ENCODE measurements around the gene BTBD3.

BTBD3 gene

DNA sequence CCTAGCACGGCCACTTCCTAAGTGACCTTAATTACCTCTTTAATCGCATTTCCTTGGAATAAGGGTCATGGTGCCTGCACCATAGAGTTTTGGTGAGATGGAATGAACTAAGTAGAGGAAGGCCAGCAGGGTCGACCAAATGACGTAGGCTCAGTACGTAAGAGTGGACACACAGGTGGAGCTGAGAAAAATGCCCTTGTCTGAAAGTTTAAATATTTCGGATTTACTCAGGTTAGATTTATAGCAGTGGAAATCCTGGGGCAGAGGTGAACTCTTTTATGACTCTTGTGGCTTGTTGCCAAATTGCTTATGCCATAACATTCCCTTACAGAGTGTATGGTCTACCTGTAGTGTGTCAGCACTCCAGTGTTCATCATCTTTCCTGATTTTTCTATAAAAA, 23.6 kb upstream of the BTBD3 start:
- Histone ChIP-seq H3K4me1 (ENCODE audit: insufficient read depth, low read length) (peaks cover 28% of the 10 kb centered on the region; the same call in 1 of the 2 replicates), H3K9me3 (ENCODE audit: insufficient read depth, low read depth, low read length) (no peaks in the 10 kb centered on the region), H3K27ac (ENCODE audit: low read length) (no peak overlapping the region), H3K36me3 (ENCODE audit: insufficient read depth, low read depth, low read length) (no peaks in the 10 kb centered on the region), H3K9ac (ENCODE audit: low read depth, low read length) (no peak overlapping the region), H3K27me3 (ENCODE audit: insufficient read depth, low read length) (peaks cover 11% of the 10 kb centered on the region), H3K4me3 (ENCODE audit: low read length) (no peak overlapping the region)

DNA sequence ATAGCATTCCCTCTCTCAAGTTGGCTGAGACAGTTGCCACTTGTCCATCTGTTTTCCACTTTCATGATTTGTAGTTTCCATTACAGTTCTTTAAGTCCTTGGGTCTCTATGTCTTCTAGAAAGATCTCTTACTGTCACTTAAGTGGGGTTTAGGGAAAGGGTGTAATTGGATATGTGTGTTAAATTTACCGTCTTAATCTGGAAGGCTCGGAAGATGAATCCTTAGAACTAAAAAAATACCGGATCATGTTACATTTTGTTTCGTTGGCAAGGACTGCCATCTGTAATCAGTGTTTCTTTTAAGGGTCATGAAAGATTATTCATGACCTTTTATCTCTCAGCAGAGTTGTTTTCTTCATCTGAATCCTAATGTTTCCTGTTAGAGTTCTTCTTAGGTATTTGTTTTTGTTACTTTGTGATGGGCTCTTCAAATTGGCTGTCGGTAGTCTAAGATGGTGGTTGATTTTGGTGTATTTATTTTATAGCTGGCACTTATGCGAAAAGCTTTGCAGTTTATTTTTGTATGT, 21.8 kb upstream of the BTBD3 start:
- no peaks in the 10 kb centered on the region; the same call in 1 of the 2 replicates for H3K36me3 ChIP-seq (ENCODE audit: insufficient read depth, low read depth, low read length)
- no peaks in the 10 kb centered on the region for H3K27me3 ChIP-seq (ENCODE audit: insufficient read depth, low read length)
- no peak overlapping the region for H3K9ac ChIP-seq (ENCODE audit: low read depth, low read length)
- H3K27ac ChIP-seq (ENCODE audit: low read length) = peak overlapping the region; percentile 5
- H3K4me1 ChIP-seq (ENCODE audit: insufficient read depth, low read length) = peaks cover 28% of the 10 kb centered on the region; the same call in 1 of the 2 replicates
- no peaks in the 10 kb centered on the region for H3K9me3 ChIP-seq (ENCODE audit: insufficient read depth, low read depth, low read length)
- H3K4me3 ChIP-seq (ENCODE audit: low read length) = no peak overlapping the region; the same call in 1 of the 2 replicates

DNA sequence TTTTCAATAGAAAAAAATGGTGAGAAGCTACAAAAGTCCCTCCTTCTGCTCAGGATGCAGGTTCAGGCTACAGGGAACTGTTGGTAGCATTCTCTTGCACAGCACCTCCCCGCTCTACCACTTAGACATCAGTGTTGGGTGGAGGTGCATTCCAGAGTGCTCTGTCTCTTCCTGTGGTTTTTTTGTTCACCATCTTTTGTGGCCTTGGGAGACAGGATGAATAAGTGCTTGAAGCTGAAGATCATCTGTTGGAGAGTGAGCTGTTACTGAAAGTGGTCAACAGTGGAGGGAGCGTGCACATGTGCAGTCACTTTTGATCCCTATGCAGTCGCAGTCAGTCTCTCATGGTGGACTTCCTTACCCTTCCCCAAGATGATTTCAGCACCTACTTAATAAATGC, 16.6 kb upstream of the BTBD3 start:
- no peak overlapping the region for H3K27ac ChIP-seq (ENCODE audit: low read length)
- no peak overlapping the region for H3K4me3 ChIP-seq (ENCODE audit: low read length)
- H3K9ac ChIP-seq (ENCODE audit: low read depth, low read length) = no peak overlapping the region
- no peaks in the 10 kb centered on the region; the same call in 1 of the 2 replicates for H3K36me3 ChIP-seq (ENCODE audit: insufficient read depth, low read depth, low read length)
- H3K27me3 ChIP-seq (ENCODE audit: insufficient read depth, low read length) = no peaks in the 10 kb centered on the region
- H3K9me3 ChIP-seq (ENCODE audit: insufficient read depth, low read depth, low read length) = no peaks in the 10 kb centered on the region
- H3K4me1 ChIP-seq (ENCODE audit: insufficient read depth, low read length) = peaks cover 8% of the 10 kb centered on the region; the same call in 1 of the 2 replicates

DNA sequence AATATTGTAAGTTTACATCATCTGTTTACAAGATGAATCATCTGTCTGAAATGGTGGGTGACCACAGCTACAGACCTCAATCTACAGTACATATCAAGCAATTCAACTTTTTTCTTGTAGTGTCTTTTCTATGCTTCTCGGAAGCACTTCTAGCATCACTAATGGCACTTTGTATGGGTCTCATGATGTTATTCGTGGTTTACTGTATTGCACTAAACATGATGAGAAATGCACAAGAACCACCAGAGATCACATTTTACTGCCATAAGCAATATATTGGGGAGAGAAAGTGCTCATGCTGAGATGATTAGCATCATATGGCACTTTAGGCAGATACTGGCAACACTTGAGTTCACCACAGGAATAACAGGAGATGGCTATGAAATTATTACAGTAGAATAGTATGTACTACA, 15.4 kb upstream of the BTBD3 start:
- Histone ChIP-seq H3K36me3 (ENCODE audit: insufficient read depth, low read depth, low read length) (no peaks in the 10 kb centered on the region; the same call in 1 of the 2 replicates), H3K4me1 (ENCODE audit: insufficient read depth, low read length) (peaks cover 8% of the 10 kb centered on the region; the same call in 1 of the 2 replicates), H3K9ac (ENCODE audit: low read depth, low read length) (no peak overlapping the region), H3K27ac (ENCODE audit: low read length) (no peak overlapping the region), H3K4me3 (ENCODE audit: low read length) (no peak overlapping the region), H3K9me3 (ENCODE audit: insufficient read depth, low read depth, low read length) (no peaks in the 10 kb centered on the region), H3K27me3 (ENCODE audit: insufficient read depth, low read length) (no peaks in the 10 kb centered on the region)

DNA sequence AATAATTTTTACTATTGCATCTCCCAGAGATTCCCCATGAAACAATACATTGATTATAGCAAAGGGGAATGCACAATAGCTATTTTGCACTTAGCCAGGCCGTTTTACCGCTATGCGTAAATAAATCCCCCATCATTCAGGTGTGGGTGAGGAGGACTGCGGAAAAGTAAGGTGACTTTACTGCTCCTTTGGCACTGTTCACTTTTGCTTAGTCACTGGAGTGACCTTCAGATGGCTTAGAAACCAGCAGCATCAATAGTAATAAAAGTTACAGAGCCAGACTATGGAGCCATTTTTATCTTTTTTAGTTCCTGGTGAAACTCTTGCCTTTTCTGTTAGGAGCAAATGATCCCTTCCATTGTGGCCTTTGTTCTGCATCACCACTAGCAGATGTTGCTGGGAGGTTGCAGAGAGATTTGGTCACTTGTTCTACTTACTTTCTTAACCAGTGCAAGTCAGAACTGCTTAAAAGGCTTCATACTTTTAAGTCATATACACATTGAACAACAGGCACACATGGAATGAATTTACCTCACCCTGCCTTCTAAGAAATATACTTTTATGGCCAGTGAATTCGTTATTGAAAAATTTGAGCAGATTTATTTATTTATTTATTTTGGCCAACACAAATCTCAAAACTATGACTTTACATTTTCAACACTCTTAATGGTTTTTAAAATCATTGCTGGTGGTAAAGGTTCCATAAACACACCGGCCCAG, 12.1 kb upstream of the BTBD3 start:
- no peak overlapping the region for H3K27ac ChIP-seq (ENCODE audit: low read length)
- H3K36me3 ChIP-seq (ENCODE audit: insufficient read depth, low read depth, low read length) = no peaks in the 10 kb centered on the region
- H3K9ac ChIP-seq (ENCODE audit: low read depth, low read length) = no peak overlapping the region
- H3K4me1 ChIP-seq (ENCODE audit: insufficient read depth, low read length) = peaks cover 8% of the 10 kb centered on the region; the same call in 1 of the 2 replicates
- no peaks in the 10 kb centered on the region for H3K27me3 ChIP-seq (ENCODE audit: insufficient read depth, low read length)
- no peaks in the 10 kb centered on the region for H3K9me3 ChIP-seq (ENCODE audit: insufficient read depth, low read depth, low read length)
- no peak overlapping the region for H3K4me3 ChIP-seq (ENCODE audit: low read length)

DNA sequence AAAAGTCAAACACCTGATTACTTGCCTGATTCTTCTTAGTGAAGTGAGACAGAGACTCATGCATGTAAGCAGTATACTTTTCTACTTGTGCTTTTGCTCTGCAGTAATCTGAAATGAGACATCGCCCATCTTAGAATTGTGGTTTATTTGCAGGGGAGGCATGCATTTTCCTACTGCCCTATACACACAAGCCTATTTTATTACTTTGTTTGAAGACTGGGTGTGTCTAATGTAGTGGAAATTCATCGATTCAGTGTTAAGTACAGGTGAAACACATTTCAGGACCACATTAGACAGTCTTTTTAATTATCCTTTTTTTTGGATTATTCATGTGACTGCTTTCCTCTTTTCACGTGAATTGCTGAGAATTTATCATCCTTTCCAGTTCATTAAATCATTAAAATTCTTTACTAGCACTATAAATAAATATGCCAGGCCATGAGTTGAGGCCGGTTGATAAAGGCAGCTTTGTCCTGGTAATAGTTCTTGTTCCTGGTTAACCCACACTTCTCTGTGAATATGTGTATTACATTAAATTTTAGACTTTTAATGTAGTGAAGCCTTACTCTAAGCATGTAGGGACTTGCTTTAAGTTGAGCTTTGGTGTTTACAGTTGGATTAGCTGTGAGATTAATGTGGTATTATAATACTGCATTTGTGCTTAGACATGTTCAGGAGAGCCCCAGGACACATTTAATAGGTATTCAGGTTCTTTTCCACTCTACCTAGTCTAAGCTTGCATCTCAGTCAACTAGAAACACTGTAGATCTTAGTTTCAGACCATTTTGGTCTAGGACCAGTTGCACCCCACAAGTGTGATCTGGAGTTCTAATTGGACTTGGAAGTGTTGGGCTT, 10.8 kb upstream of the BTBD3 start:
- Histone ChIP-seq H3K9ac (ENCODE audit: low read depth, low read length) (no peak overlapping the region), H3K27me3 (ENCODE audit: insufficient read depth, low read length) (no peaks in the 10 kb centered on the region), H3K36me3 (ENCODE audit: insufficient read depth, low read depth, low read length) (no peaks in the 10 kb centered on the region), H3K27ac (ENCODE audit: low read length) (no peak overlapping the region), H3K4me3 (ENCODE audit: low read length) (no peak overlapping the region), H3K9me3 (ENCODE audit: insufficient read depth, low read depth, low read length) (no peaks in the 10 kb centered on the region), H3K4me1 (ENCODE audit: insufficient read depth, low read length) (peaks cover 8% of the 10 kb centered on the region; the same call in 1 of the 2 replicates)

DNA sequence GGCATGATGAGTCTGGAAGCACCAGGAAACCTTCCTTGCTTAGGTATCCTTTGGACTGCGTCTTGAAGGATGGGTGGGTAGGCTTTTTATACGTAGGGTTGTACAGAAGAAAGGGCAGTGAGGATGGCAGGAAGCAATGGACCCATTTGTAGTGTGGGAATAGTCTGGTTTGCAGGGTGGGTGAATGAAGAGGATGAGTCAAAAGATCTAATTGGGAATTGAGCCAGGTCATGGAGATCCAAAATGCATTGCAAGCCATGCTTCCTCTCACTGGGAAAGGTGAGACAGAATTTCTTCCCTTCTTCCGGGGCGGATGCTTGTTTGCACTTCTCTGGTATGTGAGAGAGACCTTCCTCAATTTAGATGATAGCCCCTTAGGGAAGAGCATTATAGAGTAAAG, 10.1 kb upstream of the BTBD3 start:
- no peaks in the 10 kb centered on the region for H3K9me3 ChIP-seq (ENCODE audit: insufficient read depth, low read depth, low read length)
- H3K4me1 ChIP-seq (ENCODE audit: insufficient read depth, low read length) = peaks cover 8% of the 10 kb centered on the region; the same call in 1 of the 2 replicates
- H3K27ac ChIP-seq (ENCODE audit: low read length) = no peak overlapping the region
- H3K27me3 ChIP-seq (ENCODE audit: insufficient read depth, low read length) = no peaks in the 10 kb centered on the region
- no peak overlapping the region for H3K4me3 ChIP-seq (ENCODE audit: low read length)
- no peaks in the 10 kb centered on the region for H3K36me3 ChIP-seq (ENCODE audit: insufficient read depth, low read depth, low read length)
- no peak overlapping the region for H3K9ac ChIP-seq (ENCODE audit: low read depth, low read length)

DNA sequence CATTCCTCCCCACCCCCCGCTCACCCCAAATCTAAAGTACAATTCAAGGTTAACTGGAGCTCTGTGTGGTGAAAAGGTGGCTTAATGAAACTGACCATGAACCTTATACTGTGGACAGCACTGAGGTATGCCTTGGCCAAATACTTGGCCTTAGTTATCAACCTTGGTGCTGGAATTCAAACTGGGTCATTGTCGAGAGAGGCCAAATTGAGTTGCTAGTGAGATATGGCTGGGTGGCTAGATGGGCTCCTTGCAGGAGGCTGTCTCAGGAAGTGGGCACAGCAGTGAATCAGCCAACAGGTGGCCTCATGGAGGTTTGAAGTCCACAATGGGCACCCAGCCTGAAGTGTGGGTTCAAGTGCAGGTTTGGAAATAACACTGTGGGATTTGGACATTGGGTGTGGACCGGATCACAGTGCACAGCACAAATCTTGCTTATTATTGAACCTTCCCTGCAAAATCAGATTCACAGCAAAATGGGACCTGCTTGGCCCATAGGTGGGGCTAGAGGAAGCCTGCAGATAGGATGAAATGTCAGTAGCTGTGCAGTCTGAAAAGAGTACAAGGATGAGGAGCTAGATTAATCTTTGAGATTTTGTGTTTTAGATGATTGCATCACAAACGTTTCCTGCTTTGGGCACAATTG, 5.6 kb upstream of the BTBD3 start:
- H3K27me3 ChIP-seq (ENCODE audit: insufficient read depth, low read length) = no peaks in the 10 kb centered on the region
- no peaks in the 10 kb centered on the region for H3K36me3 ChIP-seq (ENCODE audit: insufficient read depth, low read depth, low read length)
- H3K4me3 ChIP-seq (ENCODE audit: low read length) = no peak overlapping the region
- no peaks in the 10 kb centered on the region for H3K9me3 ChIP-seq (ENCODE audit: insufficient read depth, low read depth, low read length)
- no peak overlapping the region for H3K9ac ChIP-seq (ENCODE audit: low read depth, low read length)
- H3K4me1 ChIP-seq (ENCODE audit: insufficient read depth, low read length) = peaks cover 17% of the 10 kb centered on the region
- H3K27ac ChIP-seq (ENCODE audit: low read length) = no peak overlapping the region

DNA sequence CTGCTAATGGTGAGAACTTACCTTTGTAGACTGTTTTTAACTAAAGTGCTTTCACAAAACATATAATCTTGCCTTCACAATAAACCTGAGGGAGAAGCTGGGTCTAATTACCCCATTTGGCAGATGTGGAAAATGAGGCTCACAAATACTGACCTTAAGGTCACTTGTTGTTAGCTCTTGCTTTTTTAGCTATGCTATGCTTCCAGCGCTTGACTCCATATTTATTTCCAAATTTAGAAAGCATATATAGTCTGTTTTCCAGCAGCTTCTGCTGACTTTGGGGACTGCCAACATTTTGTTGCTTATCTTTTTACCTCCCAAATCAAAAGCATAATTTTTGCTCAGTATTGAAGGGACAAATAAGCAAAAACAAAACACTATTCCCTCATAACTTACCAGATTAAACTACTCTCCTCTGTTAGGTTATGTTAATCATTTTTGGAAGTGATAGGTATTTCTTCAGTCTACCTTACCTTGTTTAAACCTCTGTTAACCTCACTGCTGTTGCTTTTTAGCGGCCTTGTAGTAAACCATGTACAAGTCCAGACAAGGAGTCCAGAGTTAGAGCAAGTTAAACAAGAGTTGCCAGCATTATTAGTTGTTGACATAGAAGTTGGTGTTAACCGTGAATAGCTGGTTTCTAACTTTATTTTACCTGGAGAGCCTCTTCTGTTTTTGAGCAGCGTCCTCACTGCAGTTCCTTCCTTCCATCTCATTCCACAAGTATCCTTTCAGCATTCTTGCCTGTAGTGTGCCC, 4.9 kb upstream of the BTBD3 start:
- Histone ChIP-seq H3K9ac (ENCODE audit: low read depth, low read length) (no peak overlapping the region), H3K27me3 (ENCODE audit: insufficient read depth, low read length) (no peaks in the 10 kb centered on the region), H3K36me3 (ENCODE audit: insufficient read depth, low read depth, low read length) (no peaks in the 10 kb centered on the region), H3K9me3 (ENCODE audit: insufficient read depth, low read depth, low read length) (no peaks in the 10 kb centered on the region), H3K27ac (ENCODE audit: low read length) (no peak overlapping the region), H3K4me1 (ENCODE audit: insufficient read depth, low read length) (peaks cover 20% of the 10 kb centered on the region), H3K4me3 (ENCODE audit: low read length) (no peak overlapping the region)

DNA sequence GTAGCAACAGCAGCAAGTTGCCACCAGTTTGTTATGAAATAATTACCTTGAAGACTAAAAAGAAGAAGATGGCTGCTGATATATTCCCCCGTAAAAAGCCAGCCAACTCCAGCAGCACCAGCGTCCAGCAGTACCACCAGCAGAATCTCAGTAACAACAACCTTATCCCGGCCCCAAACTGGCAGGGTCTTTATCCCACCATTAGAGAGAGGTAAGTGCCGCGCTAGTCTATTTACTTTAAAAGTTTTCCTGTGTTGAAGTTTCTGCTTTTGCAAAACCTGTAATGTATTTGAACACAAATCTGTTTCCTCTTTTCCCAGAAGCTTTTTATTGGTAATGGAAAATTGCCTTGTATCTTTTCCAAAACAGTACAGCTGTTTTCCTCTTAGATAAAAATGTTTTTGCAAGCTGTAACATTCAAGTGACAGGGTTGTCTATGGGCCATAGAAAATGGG, 725 bp downstream of the BTBD3 start:
- Histone ChIP-seq H3K4me1 (ENCODE audit: insufficient read depth, low read length) (peaks cover 20% of the 10 kb centered on the region), H3K4me3 (ENCODE audit: low read length) (no peak overlapping the region), H3K36me3 (ENCODE audit: insufficient read depth, low read depth, low read length) (peaks cover 29% of the 10 kb centered on the region), H3K9ac (ENCODE audit: low read depth, low read length) (no peak overlapping the region), H3K27ac (ENCODE audit: low read length) (no peak overlapping the region), H3K9me3 (ENCODE audit: insufficient read depth, low read depth, low read length) (no peaks in the 10 kb centered on the region), H3K27me3 (ENCODE audit: insufficient read depth, low read length) (no peaks in the 10 kb centered on the region)

DNA sequence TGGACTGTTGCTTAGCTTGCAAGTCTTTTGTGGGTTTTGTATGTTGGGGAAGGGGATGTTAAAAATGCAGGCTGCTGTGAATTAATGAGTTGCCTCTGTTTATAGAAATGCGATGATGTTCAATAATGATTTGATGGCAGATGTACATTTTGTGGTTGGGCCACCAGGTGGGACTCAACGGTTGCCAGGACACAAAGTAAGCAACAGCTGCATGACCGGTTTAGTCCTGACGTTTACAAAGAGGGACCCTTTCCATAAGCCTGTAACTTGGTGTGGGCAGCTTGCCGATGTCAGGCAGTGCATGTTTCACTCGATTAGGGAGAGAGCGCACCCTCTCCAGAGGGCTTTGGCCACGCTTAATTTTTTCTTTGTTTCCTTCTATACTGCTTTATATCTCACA, 1.3 kb downstream of the BTBD3 start:
- Histone ChIP-seq H3K27me3 (ENCODE audit: insufficient read depth, low read length) (no peaks in the 10 kb centered on the region), H3K9ac (ENCODE audit: low read depth, low read length) (no peak overlapping the region), H3K36me3 (ENCODE audit: insufficient read depth, low read depth, low read length) (peaks cover 34% of the 10 kb centered on the region), H3K27ac (ENCODE audit: low read length) (no peak overlapping the region), H3K4me1 (ENCODE audit: insufficient read depth, low read length) (peaks cover 20% of the 10 kb centered on the region), H3K9me3 (ENCODE audit: insufficient read depth, low read depth, low read length) (no peaks in the 10 kb centered on the region), H3K4me3 (ENCODE audit: low read length) (no peak overlapping the region)
